Smooth muscle cell of the brain vasculature (primary cell): ENCODE data around the gene PTPRM.

Experiments used
- DNase-seq: peaks from one replicate; pipeline ENCODE4 v3.0.0-alpha.2; 2012; ENCODE audit warnings: low read depth, low spot score

Gene PTPRM

GRCh38 chr18:7855671-7856070 lies 288.6 kb downstream of the PTPRM start:
- DNase-seq, result no peak

GRCh38 chr18:7856116-7856515 lies 289.0 kb downstream of the PTPRM start:
- no peak for DNase-seq

- no peak for DNase-seq
These were observed 289.6 kb downstream of the PTPRM start for GRCh38 chr18:7856733-7857132.

- DNase-seq, result no peak
These were observed 290.4 kb downstream of the PTPRM start for GRCh38 chr18:7857562-7857961.

GRCh38 chr18:7859122-7859521 lies 292.0 kb downstream of the PTPRM start:
- no peak for DNase-seq

GRCh38 chr18:7870266-7870665 lies 303.1 kb downstream of the PTPRM start:
- no peak for DNase-seq

- peak; percentile 20 for DNase-seq
These were observed 303.7 kb downstream of the PTPRM start for GRCh38 chr18:7870855-7871254.

- no peak for DNase-seq
These were observed 304.7 kb downstream of the PTPRM start for GRCh38 chr18:7871560-7872456.

GRCh38 chr18:7872569-7872968 lies 305.5 kb downstream of the PTPRM start:
- DNase-seq, result no peak

- DNase-seq, result no peak
These were observed 306.2 kb downstream of the PTPRM start for GRCh38 chr18:7873316-7873715.

GRCh38 chr18:7876354-7877104 lies 309.4 kb downstream of the PTPRM start:
- no peak for DNase-seq

- DNase-seq, result peak; percentile 45
These were observed 310.5 kb downstream of the PTPRM start for GRCh38 chr18:7877609-7878008.

- no peak for DNase-seq
These were observed 311.4 kb downstream of the PTPRM start for GRCh38 chr18:7878265-7879211.

- DNase-seq, result no peak
These were observed 312.6 kb downstream of the PTPRM start for GRCh38 chr18:7879717-7880116.

- DNase-seq, result no peak
These were observed 318.7 kb downstream of the PTPRM start for GRCh38 chr18:7885865-7886264.

- no peak for DNase-seq
These were observed 319.3 kb downstream of the PTPRM start for GRCh38 chr18:7886436-7886835.

GRCh38 chr18:7889515-7889914 lies 322.4 kb downstream of the PTPRM start:
- DNase-seq, result no peak

- no peak for DNase-seq
These were observed 323.0 kb downstream of the PTPRM start for GRCh38 chr18:7890075-7890474.

- no peak for DNase-seq
These were observed 325.4 kb downstream of the PTPRM start for GRCh38 chr18:7892556-7892955.

GRCh38 chr18:7894592-7894991 lies 327.5 kb downstream of the PTPRM start:
- DNase-seq, result no peak

GRCh38 chr18:7895346-7895745 lies 328.2 kb downstream of the PTPRM start:
- no peak for DNase-seq

GRCh38 chr18:7896161-7896560 lies 329.0 kb downstream of the PTPRM start:
- DNase-seq, result no peak
